ENCODE measurements around the gene BTBD2. TPM values are rescaled to one million over a fixed set of nuclear protein-coding genes. Genes with fewer than 3 reads are reported as not detected.
A peak's percentile ranks its signal among the peaks of the same experiment; 100 is the strongest.

Gene BTBD2
- total and polyA plus RNA-seq, 12 donors, result 11.8 to 122 (median 78.1) TPM

GRCh38 chr19:1977120-1977519 is 38.4 kb downstream of the BTBD2 start:
- WGBS, 4 donors, result 86 to 88% methylated on average over 15 of the region's 15 CpGs; no CpG with 5 or more reads in 2 of the 4 donors
- Histone ChIP-seq H3K27me3 (no peaks in the 10 kb centered on the region), H3K36me3 (replicated peaks in 1 of 2) (peaks cover 0 to 46% of the 10 kb centered on the region in 2 donors), H3K4me1 (replicated peaks in 1 of 2) (no peaks in the 10 kb centered on the region), H3K4me3 (no peak overlapping the region), H3K9me3 (replicated peaks in 1 of 3) (no peaks in the 10 kb centered on the region), H3K27ac (no peak overlapping the region)
- TF ChIP-seq CTCF (IDR thresholded peaks at IDR 0.05) (no peak), POLR2A (IDR thresholded peaks at IDR 0.05) (no peak)
- intact Hi-C loops (cut with DNase I), result no loop called here
- DNase-seq, result no peak

GRCh38 chr19:1975162-1975480 is 40.4 kb downstream of the BTBD2 start:
- DNase-seq, result peak in 2 of 7 donors; percentile 35 to 39
- TF ChIP-seq CTCF (IDR thresholded peaks at IDR 0.05) (no peak), POLR2A (IDR thresholded peaks at IDR 0.05) (no peak)
- Histone ChIP-seq H3K9me3 (replicated peaks in 1 of 3) (no peaks in the 10 kb centered on the region), H3K27ac (peak overlapping the region in 1 of 5 donors; percentile 29), H3K4me3 (no peak overlapping the region), H3K36me3 (replicated peaks in 1 of 2) (peaks cover 0 to 26% of the 10 kb centered on the region in 2 donors), H3K27me3 (no peaks in the 10 kb centered on the region), H3K4me1 (replicated peaks in 1 of 2) (peaks cover 0 to 5% of the 10 kb centered on the region in 2 donors)
- intact Hi-C loops (cut with DNase I), result no loop called here
- WGBS, 4 donors, result 76 to 91% (median 82%) methylated on average over 16 to 20 of the region's 20 CpGs

- peaks cover 0 to 24% of the 10 kb centered on the region in 2 donors for H3K36me3 ChIP-seq (replicated peaks in 1 of 2)
- TF ChIP-seq POLR2A (IDR thresholded peaks at IDR 0.05) (no peak), CTCF (IDR thresholded peaks at IDR 0.05) (no peak)
- WGBS, 4 donors, result 71 to 87% (median 85%) methylated on average over 20 to 28 of the region's 28 CpGs
Measured at GRCh38 chr19:1974381-1975161, 40.9 kb downstream of the BTBD2 start.

GRCh38 chr19:1970806-1971502 is 44.6 kb downstream of the BTBD2 start:
- no peak for TF ChIP-seq POLR2A (IDR thresholded peaks at IDR 0.05)
- no peak for TF ChIP-seq CTCF (IDR thresholded peaks at IDR 0.05)
- peaks cover 0 to 18% of the 10 kb centered on the region in 2 donors for H3K36me3 ChIP-seq (replicated peaks in 1 of 2)
- no peaks in the 10 kb centered on the region for H3K9me3 ChIP-seq (replicated peaks in 1 of 3)
- intact Hi-C loops (cut with DNase I), result no loop called here
- WGBS, 4 donors, result 89 to 93% (median 89%) methylated on average over 22 to 27 of the region's 27 CpGs
- DNase-seq, result no peak
- peaks cover 0 to 5% of the 10 kb centered on the region in 2 donors for H3K4me1 ChIP-seq (replicated peaks in 1 of 2)
- H3K27ac ChIP-seq, result peak overlapping the region in 2 of 5 donors; percentile 29 to 34
- no peaks in the 10 kb centered on the region for H3K27me3 ChIP-seq
- no peak overlapping the region for H3K4me3 ChIP-seq

More at GRCh38 chr19:1974381-1975161, 40.9 kb downstream of the BTBD2 start:
- no peak overlapping the region for H3K4me3 ChIP-seq
- H3K27me3 ChIP-seq, result no peaks in the 10 kb centered on the region
- H3K4me1 ChIP-seq (replicated peaks in 1 of 2), result peaks cover 0 to 5% of the 10 kb centered on the region in 2 donors
- intact Hi-C loops (cut with DNase I), result no loop called here
- H3K27ac ChIP-seq, result no peak overlapping the region
- no peaks in the 10 kb centered on the region for H3K9me3 ChIP-seq (replicated peaks in 1 of 3)
- no peak for DNase-seq

Data from adrenal gland (tissue), 12 donors.